Fibroblast of pulmonary artery (primary cell): ENCODE data around the gene DIPK1A.

Experiments
- DNase-seq: peaks from one replicate; pipeline ENCODE4 v3.0.0-alpha.2; 2010; ENCODE audit warnings: low read depth
- H3K4me3 ChIP-seq: replicated peaks from 2 replicates; pipeline ENCODE4 v1.5.1; 2011; ENCODE audit warnings: low read depth, mild to moderate bottlenecking, control low read depth, low read length, moderate library complexity
- CTCF ChIP-seq: IDR thresholded peaks from 2 replicates; pipeline ENCODE4 v1.5.1; 2011; ENCODE audit warnings: mild to moderate bottlenecking, control low read depth, low read length, inconsistent platforms; ENCODE audit errors: missing control alignments

Gene DIPK1A

DNA sequence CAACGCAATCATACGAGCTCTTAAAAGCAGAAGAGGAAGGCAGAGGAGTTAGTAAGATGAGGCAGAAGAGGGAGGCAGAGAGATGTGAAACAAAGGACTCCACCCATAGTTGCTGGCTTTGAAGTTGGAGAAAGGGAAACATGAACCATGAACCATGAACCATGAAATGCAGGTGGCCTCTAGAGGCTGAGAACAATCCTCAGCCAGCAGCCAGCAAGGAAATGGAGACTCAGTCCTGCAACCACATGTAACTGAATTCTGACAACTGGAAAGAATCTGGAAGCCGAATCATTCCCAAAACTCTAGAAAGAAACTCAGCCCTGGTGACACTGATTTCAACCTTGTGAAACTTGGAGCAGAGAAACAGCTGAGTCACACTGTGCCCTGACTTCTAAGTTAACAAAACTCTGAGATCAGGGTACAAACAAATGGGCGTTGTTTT lies 10.1 kb downstream of the DIPK1A start:
- no peak overlapping the region for H3K4me3 ChIP-seq
- TF ChIP-seq CTCF, result no peak
- peak; percentile 62 for DNase-seq

DNA sequence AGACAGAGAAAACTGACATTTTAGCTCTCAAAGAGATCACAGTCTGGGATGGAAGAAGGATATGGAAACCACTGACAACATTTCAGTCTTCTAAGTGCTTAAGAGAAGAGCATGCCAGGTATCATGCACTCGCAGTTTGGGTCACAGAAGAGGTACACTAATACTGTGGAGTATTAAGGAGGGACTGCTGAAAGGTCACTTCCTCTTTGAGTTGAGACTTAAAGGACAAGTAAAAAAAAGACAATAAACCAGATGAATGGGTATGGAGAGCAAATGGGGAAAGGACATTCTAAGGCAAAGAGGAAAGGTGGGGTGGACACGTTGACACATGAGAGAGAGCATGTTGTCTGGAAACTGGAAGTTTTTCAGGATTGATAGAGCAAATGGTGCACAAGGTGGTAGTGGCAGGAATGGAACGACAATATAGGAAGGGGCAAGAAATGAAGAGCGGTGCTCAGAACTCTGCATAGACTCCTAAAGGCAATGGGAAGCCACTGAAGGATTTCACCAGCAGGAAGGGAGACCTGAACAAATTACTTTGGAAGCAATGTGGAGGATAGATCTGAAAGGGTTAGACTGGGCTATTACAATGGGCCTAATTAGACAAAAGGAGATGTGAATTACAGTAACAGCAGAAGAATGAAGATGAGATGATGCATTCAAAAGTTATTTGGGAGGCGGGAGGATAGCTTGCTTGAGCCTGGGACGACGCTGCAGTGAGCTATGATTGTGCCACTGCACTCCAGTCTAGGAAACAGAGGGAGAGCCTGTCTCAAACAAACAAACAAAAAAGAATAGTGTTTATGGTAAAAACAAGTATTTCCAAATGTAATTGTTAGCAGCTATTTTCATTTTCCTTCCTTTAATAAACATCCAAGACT lies 11.1 kb downstream of the DIPK1A start:
- TF ChIP-seq CTCF, result no peak
- peak; percentile 69 for DNase-seq
- no peak overlapping the region for H3K4me3 ChIP-seq

GRCh38 chr1:92948071-92948470 lies 13.2 kb downstream of the DIPK1A start:
- no peak overlapping the region for H3K4me3 ChIP-seq
- TF ChIP-seq CTCF, result no peak
- no peak for DNase-seq

- no peak for DNase-seq
- no peak for TF ChIP-seq CTCF
- H3K4me3 ChIP-seq, result no peak overlapping the region
Observed at GRCh38 chr1:92945748-92946270, 15.5 kb downstream of the DIPK1A start.

DNA sequence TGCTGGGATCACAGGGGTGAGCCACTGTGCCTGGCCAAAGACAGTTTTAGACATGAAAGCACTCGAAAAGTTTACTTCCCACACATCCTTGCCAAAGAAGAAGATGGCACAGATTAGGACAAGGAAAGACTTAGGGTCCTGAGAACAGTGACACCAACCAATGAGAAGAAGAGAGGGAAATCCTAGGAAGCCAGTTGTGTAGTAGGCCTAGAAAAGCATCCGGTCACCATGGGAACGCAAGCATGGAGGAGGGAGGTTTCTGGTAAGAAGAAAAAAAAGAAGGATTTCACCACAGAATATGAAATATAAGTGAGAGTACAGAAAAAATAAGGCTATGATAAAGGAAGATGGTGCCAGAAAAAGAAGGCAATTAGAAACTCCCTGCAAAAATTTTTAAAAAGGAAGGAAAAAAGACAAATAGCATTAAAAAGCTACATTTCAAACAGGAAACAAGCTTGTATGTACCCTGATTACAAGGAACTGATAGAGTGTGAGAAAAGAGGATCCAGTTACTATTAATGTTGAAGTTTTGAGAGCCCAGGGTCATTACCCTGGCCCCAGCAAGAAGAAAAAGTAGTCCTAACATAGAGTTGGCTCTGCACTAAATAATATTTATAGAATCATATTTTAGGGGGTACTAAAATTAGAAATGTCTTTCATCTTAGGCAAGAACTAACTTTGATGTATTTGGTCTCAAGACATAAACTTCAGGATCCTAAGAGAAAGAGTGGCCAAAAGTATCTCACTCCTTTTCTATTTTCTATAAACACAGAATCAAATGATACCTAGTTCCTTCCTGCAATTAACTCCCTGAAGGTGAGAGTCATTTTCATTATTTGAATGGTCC lies 16.1 kb downstream of the DIPK1A start:
- no peak overlapping the region for H3K4me3 ChIP-seq
- no peak for TF ChIP-seq CTCF
- no peak for DNase-seq

- H3K4me3 ChIP-seq, result no peak overlapping the region
- TF ChIP-seq CTCF, result no peak
- no peak for DNase-seq
Observed at GRCh38 chr1:92943502-92943847, 17.8 kb downstream of the DIPK1A start.
